ENCODE results near the gene RAD51AP1.
"Not testable (repeated sequence)": the region's sequence is repeated elsewhere in the genome, so short reads cannot be mapped to it uniquely, and the experiment has no call there.

Gene RAD51AP1, protein sequence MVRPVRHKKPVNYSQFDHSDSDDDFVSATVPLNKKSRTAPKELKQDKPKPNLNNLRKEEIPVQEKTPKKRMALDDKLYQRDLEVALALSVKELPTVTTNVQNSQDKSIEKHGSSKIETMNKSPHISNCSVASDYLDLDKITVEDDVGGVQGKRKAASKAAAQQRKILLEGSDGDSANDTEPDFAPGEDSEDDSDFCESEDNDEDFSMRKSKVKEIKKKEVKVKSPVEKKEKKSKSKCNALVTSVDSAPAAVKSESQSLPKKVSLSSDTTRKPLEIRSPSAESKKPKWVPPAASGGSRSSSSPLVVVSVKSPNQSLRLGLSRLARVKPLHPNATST

GRCh38 chr12:4538207-4539160, at the start of gene RAD51AP1:
Gene RAD51AP1 (plus strand): TSS chr12:4538890. CDS start chr12:4538940, 50 bp downstream.
- DNase-seq: peak; percentile 96

DNA sequence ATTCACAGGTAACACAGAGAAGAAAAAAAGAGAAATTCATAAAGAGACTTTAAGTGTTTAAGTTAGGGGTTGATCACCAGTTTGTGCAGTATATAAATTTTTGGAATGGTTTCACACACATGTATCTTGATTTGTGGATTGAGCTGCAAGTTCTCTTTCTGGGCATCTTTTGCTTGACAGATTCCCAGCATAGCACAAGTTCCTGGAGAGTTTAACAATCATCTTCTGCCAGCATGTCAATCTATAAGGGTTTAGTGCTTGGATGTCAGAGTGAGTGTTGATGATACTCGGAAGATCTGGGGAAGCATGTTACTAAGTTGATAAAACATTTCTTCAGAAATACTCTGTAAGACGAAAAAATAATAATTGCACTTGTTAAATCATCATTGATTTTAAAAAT, 49.1 kb upstream of the RAD51AP1 start:
- no peak for DNase-seq

- DNase-seq: no peak
Measured at GRCh38 chr12:4490973-4491372, 47.7 kb upstream of the RAD51AP1 start.

GRCh38 chr12:4496145-4496838, 42.4 kb upstream of the RAD51AP1 start:
- DNase-seq: no peak

GRCh38 chr12:4499186-4499585, 39.5 kb upstream of the RAD51AP1 start:
- no peak for DNase-seq

DNA sequence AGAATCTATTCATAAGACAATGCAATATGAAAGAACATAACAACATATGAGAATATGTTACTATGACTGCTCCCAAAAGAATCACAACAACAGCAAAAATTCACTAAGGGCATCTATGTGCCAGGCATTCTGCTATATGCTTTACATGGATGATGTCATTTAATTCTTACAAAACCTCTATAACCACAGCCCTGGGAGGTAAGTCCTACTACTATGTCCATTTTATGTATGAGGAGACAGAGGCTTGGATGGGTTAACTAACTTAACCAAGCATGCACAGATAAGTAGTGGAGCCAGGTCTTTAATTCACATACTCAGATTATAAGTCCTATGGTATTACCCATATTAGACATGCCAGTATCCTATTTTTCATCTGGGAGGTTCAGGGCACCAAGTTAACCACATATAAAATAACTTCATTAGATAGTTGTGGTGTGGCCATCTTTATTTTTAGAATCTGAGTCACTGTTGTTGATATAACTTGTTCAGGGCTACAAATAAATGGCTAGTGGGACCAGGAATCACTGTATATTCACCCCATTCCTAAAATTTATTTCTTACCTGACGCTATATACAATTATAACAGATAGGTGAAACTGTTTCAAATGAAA, 33.2 kb upstream of the RAD51AP1 start:
- no peak for DNase-seq

GRCh38 chr12:4506430-4506829, 32.3 kb upstream of the RAD51AP1 start:
- DNase-seq: no peak

DNA sequence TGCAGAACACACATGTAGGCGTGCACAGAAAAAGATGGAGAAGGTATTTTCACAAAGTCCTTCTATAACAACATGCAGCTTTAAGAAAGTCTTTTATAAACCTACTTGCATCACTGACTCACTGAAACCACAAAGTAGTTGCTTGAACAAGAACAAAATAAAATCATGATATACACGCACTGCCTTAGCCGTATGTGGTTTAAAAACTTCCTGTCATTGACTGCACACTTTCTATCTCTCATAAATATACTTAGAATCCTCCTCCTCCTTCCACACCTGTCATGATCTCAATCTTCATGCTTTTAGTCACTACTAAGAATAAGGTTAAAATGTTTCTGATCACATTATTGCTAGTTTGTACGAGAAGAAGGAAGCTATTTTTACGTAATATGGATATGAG, 31.8 kb upstream of the RAD51AP1 start:
- DNase-seq: no peak

DNA sequence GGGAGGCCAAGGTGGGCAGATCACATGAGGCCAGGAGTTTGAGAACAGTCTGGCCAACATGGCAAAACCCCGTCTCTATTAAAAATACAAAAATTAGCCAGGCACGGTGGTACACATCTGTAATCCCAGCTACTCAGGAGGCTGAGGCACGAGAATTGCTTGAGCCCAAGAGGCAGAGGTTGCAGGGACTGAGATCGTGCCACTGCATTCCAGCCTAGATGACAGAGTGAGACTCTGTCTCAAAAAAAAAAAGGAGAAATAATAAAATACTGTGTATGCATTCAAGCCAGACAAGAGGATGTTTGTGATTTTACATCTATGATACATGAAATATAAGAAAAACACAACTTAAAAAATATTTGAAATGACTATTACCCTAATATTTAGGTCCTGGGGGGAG, 30.2 kb upstream of the RAD51AP1 start:
- DNase-seq: not testable (repeated sequence)

DNA sequence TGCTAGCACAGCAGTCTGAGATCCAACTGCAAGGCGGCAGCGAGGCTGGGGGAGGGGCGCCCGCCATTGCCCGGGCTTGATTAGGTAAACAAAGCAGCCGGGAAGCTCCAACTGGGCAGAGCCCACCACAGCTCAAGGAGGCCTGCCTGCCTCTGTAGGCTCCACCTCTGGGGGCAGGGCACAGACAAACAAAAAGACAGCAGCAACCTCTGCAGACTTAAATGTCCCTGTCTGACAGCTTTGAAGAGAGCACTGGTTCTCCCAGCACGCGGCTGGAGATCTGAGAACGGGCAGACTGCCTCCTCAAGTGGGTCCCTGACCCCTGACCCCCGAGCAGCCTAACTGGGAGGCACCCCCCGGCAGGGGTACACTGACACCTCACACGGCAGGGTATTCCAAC, 29.4 kb upstream of the RAD51AP1 start:
- not testable (repeated sequence) for DNase-seq

DNA sequence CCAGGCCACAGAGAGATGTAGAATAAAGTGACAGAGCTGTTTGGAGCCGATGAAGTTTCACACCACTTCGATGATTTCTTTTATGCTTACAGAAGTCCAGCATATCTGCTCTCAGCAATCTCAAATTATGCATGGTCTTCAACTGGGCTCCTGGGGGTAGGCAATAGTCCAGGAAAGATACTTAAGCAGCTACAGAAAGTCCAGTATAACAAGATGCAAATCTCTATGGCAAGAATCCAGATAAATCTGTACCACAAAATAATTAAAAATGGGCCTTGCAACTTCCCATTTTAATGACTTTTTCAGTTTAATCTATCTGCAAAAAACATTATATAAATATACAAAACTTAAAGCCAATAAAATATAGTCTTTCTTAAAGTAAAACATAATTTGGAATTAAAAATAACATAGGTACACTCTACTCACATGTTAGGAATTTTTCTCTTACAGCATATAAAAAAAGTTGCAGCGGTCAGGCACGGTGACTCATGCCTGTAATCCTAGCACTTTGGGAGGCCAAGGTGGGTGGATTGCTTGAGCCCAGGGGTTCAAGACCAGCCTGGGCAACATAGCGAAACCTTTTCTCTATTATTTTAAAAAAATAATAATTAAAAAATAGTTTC, 20.5 kb upstream of the RAD51AP1 start:
- no peak for DNase-seq

- not testable (repeated sequence) for DNase-seq
Measured at GRCh38 chr12:4523443-4523842, 15.2 kb upstream of the RAD51AP1 start.

GRCh38 chr12:4526923-4527546, 11.7 kb upstream of the RAD51AP1 start:
- DNase-seq: no peak

DNA sequence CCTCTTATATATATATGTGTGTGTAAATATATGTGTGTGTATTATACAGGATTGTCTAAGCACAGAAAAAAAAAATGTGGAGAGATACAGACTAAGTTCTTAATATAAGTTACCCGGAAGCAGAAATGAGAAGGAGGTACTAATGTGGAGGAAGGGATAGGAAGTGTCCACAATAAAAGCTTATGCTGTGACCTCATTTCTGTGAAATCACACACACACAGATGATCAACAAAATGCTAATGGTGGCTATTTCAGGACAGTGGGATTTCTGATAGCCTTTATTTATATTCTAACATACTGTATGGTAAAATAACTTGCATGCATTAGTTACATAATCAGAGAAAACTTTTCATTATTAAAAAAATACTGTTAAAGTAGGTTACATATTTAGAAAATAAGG, 8.5 kb upstream of the RAD51AP1 start:
- DNase-seq: no peak

GRCh38 chr12:4530982-4531586, 7.6 kb upstream of the RAD51AP1 start:
- no peak for DNase-seq

DNA sequence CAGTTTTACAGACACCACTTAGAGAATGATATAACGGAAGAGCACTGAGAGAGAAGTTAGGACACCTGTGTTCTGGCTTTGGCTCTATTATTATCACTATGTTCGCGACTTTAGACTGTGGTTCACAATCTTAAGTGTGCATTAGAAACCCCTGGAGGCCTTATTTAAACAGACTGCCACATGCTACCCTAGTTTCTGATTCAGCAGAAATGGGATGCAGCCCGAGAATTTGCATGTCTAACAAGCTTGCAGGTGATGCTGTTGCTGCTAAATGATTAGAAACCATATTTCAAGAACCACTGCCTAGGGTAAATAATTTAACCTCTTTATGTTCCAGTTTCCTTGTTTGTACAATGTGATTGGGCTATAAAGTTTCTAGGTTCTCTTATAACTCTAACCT, 3.6 kb upstream of the RAD51AP1 start:
- DNase-seq: no peak

GRCh38 chr12:4535871-4536270, 2.8 kb upstream of the RAD51AP1 start:
- no peak for DNase-seq

DNA sequence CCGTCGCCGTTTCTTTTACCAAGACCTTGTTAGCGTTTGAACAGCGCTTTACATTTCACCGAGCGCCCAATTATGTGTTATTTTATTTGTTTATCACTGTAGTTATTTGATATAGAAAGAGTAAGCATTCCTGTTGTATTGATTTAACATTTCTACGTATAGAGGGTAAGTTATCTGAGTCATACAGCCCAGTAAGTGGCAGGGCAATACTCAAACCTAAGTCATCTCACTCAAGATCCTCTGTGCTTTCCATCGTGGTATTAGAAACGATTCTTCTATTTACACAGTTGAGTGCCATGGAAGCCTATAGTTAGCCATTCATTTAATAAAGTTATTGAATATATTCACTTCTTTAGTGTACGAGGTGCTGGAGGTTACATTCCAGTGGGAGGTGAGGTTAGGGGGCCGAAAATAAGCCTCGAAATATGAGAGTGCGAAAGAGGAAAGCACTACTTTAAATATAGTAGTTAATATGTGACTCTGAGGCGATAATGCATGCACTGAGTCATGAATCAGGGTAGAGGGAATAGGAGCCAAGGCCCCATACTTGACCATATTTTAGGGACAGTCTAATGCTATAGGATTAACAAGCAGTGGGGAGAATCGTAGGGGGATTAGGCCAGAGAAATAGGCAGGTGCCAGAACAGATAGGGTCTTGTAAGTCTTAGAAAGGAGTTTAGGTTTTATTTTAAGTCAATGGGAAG, 629 bp downstream of the RAD51AP1 start:
- DNase-seq: no peak

DNA sequence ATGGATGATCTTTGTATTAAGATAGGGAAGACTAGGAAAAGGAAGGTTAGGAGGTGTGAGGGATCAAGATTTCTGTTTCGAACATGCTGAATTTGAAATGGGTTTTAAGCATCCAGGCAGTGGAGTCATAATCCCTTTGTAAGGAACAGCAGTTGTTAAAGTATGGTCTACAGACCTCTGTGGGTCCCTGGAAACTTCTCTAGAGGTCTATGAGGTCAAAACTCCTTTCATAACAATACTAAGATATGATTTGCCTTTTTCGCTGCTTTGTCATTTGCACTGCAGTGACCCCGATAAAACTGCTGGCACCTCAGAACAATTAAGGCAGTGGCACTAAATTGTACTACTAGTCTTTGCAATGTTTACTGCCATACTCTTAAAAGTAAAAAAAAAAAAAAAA, 1.5 kb downstream of the RAD51AP1 start:
- no peak for DNase-seq

GRCh38 chr12:4540638-4541037, 1.9 kb downstream of the RAD51AP1 start:
- DNase-seq: no peak

- no peak for DNase-seq
Measured at GRCh38 chr12:4545195-4545594, 6.5 kb downstream of the RAD51AP1 start.

Measured in activated CD8-positive, alpha-beta memory T cell treated with anti-CD3 and anti-CD28 coated beads for 24 hours (primary cell).